Endothelial cell of umbilical vein (primary cell): ENCODE measurements around the gene PLEKHA7. TPM values are rescaled to one million over a fixed set of nuclear protein-coding genes. Genes with fewer than 3 reads are reported as not detected.

Source experiments
- BruUV-seq: library from RNA; stranded (reverse); fragments of 400-500 nt; replicated peaks from 2 replicates; lab custom pipeline; 2021; lab: Mats Ljungman, UMichigan
- CTCF ChIA-PET: fragments of 300-600, 350-600 bp; sonication (Branson Sonifier 250); formaldehyde crosslinking; loops from one replicate; lab custom pipeline; 2021; ENCODE audit warnings: antibody characterized with exemption, inconsistent platforms; lab: Charles Lee
- POLR2A ChIA-PET: fragments of 300-600, 350-600 bp; sonication (Branson Sonifier 250); formaldehyde crosslinking; loops from one replicate; lab custom pipeline; 2021; ENCODE audit warnings: antibody characterized with exemption, inconsistent platforms; lab: Charles Lee
- DNase-seq: peaks from one replicate; pipeline ENCODE4 v3.0.0-alpha.2; 2011; ENCODE audit warnings: low read depth, low spot score
- FAIRE-seq: peaks from 2 replicates; lab custom pipeline; 2011; peaks lifted over from hg19 to GRCh38; lab: Jason Lieb, UNC
- H2AFZ ChIP-seq: 2 replicates; pipeline ENCODE4 v1.6.0; 2012; ENCODE audit warnings: low read depth, low read length, control low read depth, inconsistent platforms
- H3K27ac ChIP-seq: 2 replicates; pipeline ENCODE4 v1.5.1; 2011; ENCODE audit warnings: low read depth, mild to moderate bottlenecking, control low read depth, low read length, moderate library complexity; ENCODE audit not compliant: insufficient read depth
- H3K27me3 ChIP-seq, 2 experiments: 2 replicates each; pipeline versions ENCODE4 v1.6.0 to v1.6.1; 2011; ENCODE audit warnings: low read length in 2 of 2, mixed read lengths in 1 of 2; ENCODE audit not compliant: control insufficient read depth in 2 of 2, insufficient read depth in 2 of 2
- H3K36me3 ChIP-seq, 2 experiments: 2 replicates in 1 of 2; 3 replicates in 1 of 2; pipeline ENCODE4 v1.5.1; 2011; ENCODE audit warnings: low read length in 2 of 2, mild to moderate bottlenecking in 1 of 2, moderate library complexity in 1 of 2; ENCODE audit not compliant: control insufficient read depth in 2 of 2, insufficient read depth in 2 of 2; ENCODE audit errors: extremely low read depth in 1 of 2
- H3K4me1 ChIP-seq: 3 replicates; pipeline ENCODE4 v1.5.1; 2011; ENCODE audit warnings: mild to moderate bottlenecking, low read length; ENCODE audit not compliant: control insufficient read depth, insufficient read depth; ENCODE audit errors: extremely low read depth
- H3K4me2 ChIP-seq: 2 replicates; pipeline ENCODE4 v1.6.1; 2011; ENCODE audit warnings: low read length, control low read depth, mixed read lengths; ENCODE audit not compliant: insufficient read depth
- H3K4me3 ChIP-seq, 3 experiments: fragments of 200-600 bp in 1 of 3; sonication (generic), shearing (Covaris generic) in 1 of 3; replicated peaks in 1 of 3; 2 replicates each; pipeline ENCODE4 v1.5.1; 2011 to 2016; ENCODE audit warnings: control low read depth in 3 of 3, low read length in 3 of 3, mild to moderate bottlenecking in 2 of 3, inconsistent platforms in 1 of 3, low read depth in 1 of 3, moderate library complexity in 1 of 3; ENCODE audit not compliant: insufficient read depth in 1 of 3
- H3K79me2 ChIP-seq: 2 replicates; pipeline ENCODE4 v1.6.0; 2012; ENCODE audit warnings: low read length, inconsistent platforms; ENCODE audit not compliant: control insufficient read depth, insufficient read depth
- H3K9ac ChIP-seq: replicated peaks from 2 replicates; pipeline ENCODE3; 2011; ENCODE audit warnings: low read length, control low read depth; ENCODE audit not compliant: insufficient read depth; ENCODE audit errors: extremely low read depth
- H3K9me1 ChIP-seq: replicated peaks from 3 replicates; pipeline ENCODE4 v1.6.0; 2011; ENCODE audit warnings: mild to moderate bottlenecking, low read length; ENCODE audit not compliant: control insufficient read depth, insufficient read depth; ENCODE audit errors: extremely low read depth
- H3K9me3 ChIP-seq: replicated peaks from 2 replicates; pipeline ENCODE4 v1.5.1; 2012; ENCODE audit warnings: low read length, inconsistent platforms; ENCODE audit not compliant: control insufficient read depth, insufficient read depth
- H4K20me1 ChIP-seq: replicated peaks from 2 replicates; pipeline ENCODE3; 2011; ENCODE audit warnings: mild to moderate bottlenecking, low read length; ENCODE audit not compliant: control insufficient read depth, insufficient read depth; ENCODE audit errors: extremely low read depth
- CTCF ChIP-seq, 2 donors: IDR thresholded peaks; 1 replicate in 1 of 2; 2 replicates in 1 of 2; pipeline ENCODE4 v1.5.1; 2011; ENCODE audit warnings: low read length in 2 of 2, mild to moderate bottlenecking in 2 of 2, moderate library complexity in 2 of 2, control low read depth in 1 of 2, inconsistent platforms in 1 of 2, low read depth in 1 of 2; ENCODE audit not compliant: insufficient read depth in 1 of 2; ENCODE audit errors: extremely low read depth in 1 of 2
- EZH2 ChIP-seq: IDR thresholded peaks from 2 replicates; pipeline ENCODE4 v1.6.1; 2012; ENCODE audit warnings: borderline replicate concordance, low read depth, mild to moderate bottlenecking, moderate library complexity, low read length, inconsistent platforms; ENCODE audit not compliant: severe bottlenecking
- FOS ChIP-seq: IDR thresholded peaks from 2 replicates; pipeline ENCODE4 v1.6.1; 2011; ENCODE audit warnings: mild to moderate bottlenecking, low read length, moderate library complexity, borderline replicate concordance; ENCODE audit not compliant: insufficient read depth
- GATA2 ChIP-seq: IDR thresholded peaks from 2 replicates; pipeline ENCODE4 v1.7.0; 2011; ENCODE audit warnings: low read depth, mild to moderate bottlenecking, moderate library complexity, mixed read lengths, low read length; ENCODE audit not compliant: insufficient read length, insufficient read depth
- JUN ChIP-seq: IDR thresholded peaks from 2 replicates; pipeline ENCODE4 v1.6.1; 2011; ENCODE audit warnings: borderline replicate concordance, low read depth; ENCODE audit not compliant: insufficient read length, insufficient read depth
- MAX ChIP-seq: IDR thresholded peaks from 2 replicates; pipeline ENCODE4 v1.6.1; 2011; ENCODE audit not compliant: insufficient read depth, insufficient read length
- MYC ChIP-seq: IDR thresholded peaks from one replicate; pipeline ENCODE4 v1.6.1; 2011; ENCODE audit warnings: mild to moderate bottlenecking, low read depth, low read length
- POLR2A ChIP-seq: IDR thresholded peaks from 2 replicates; pipeline ENCODE4 v1.6.1; 2012; ENCODE audit warnings: low read depth, mild to moderate bottlenecking, control low read depth, low read length
- POLR2AphosphoS5 ChIP-seq: IDR thresholded peaks from 2 replicates; pipeline ENCODE4 v1.6.1; 2012; ENCODE audit warnings: low read depth, mild to moderate bottlenecking, control low read depth, low read length, moderate library complexity; ENCODE audit not compliant: insufficient read depth
- dilution Hi-C: fragments of 300-500 bp; cut with MboI; formaldehyde crosslinking; loops from one replicate; pipeline ENCODE4 v1.15.0; 2019; ENCODE audit warnings: low sequenced_read_pairs; ENCODE audit not compliant: extremely low pct_ligation_motif_present
- intact Hi-C: fragments of 100-400 bp; cut with micrococcal nuclease; formaldehyde crosslinking; loops from one replicate; pipeline ENCODE4 v1.10.0; 2022
- polyA plus RNA-seq, 4 experiments: library from polyadenylated mRNA; depleted of rRNA in 3 of 4; stranded (reverse) in 3 of 4; unstranded in 1 of 4; fragments of >200 nt; gene quantifications; 2 replicates each; pipeline versions ENCODE4 v1.2.1 to v1.2.3, GENCODE V29; 2011 to 2012; ENCODE audit warnings: missing spikeins in 1 of 4
- total RNA-seq: library from RNA; stranded (reverse); gene quantifications from 2 replicates; pipeline ENCODE4 v1.2.3, GENCODE V29; 2021

Gene PLEKHA7
- total and polyA plus RNA-seq, 2 donors (not counting 3 experiments of a cell fraction or from before 2014, with no cell fraction given): 1.7 to 3.8 TPM

- H3K9me1 ChIP-seq: no peaks in the 10 kb centered on the region
- H2AFZ ChIP-seq: no peak overlapping the region
- CTCF ChIA-PET: interaction anchor here (1.0 to 1.2 kb wide), 2 partner anchors 37 to 40 kb away, joined by 3 read pairs; no protein-coding TSS in a partner anchor
- H3K79me2 ChIP-seq: no peaks in the 10 kb centered on the region
- TF ChIP-seq MAX (no peak), POLR2A (no peak)
- H3K36me3 ChIP-seq: no peaks in the 10 kb centered on the region
- H3K27ac ChIP-seq: no peak overlapping the region
- no peaks in the 10 kb centered on the region for H3K27me3 ChIP-seq
- POLR2A ChIA-PET: no interaction called here
- no peak overlapping the region for H3K4me3 ChIP-seq
- no peak overlapping the region for H3K9ac ChIP-seq
- no TSS peak for BruUV-seq
- no peaks in the 10 kb centered on the region for H3K4me1 ChIP-seq
- dilution Hi-C loops (no loop called here), intact Hi-C loops (no loop called here)
- no peak overlapping the region for H3K4me2 ChIP-seq
- FAIRE-seq: no peak
- DNase-seq: no peak
- H4K20me1 ChIP-seq: no peaks in the 10 kb centered on the region
- no peaks in the 10 kb centered on the region for H3K9me3 ChIP-seq
Measured at GRCh38 chr11:16977136-16977993, 36.8 kb downstream of the PLEKHA7 start.

- FAIRE-seq (no peak), DNase-seq (no peak)
- TF ChIP-seq FOS (no peak), MYC (no peak), POLR2A (no peak), JUN (no peak), GATA2 (no peak), MAX (no peak), POLR2AphosphoS5 (no peak), CTCF (IDR thresholded peaks at IDR 0.05; ENCODE audit: extremely low read depth in 1 of 2, insufficient read depth in 1 of 2, low read depth in 1 of 2, low read length in 2 of 2) (no peak), EZH2 (no peak)
- no peak overlapping the region for H3K9ac ChIP-seq
- H3K4me1 ChIP-seq: no peaks in the 10 kb centered on the region
- no peaks in the 10 kb centered on the region for H3K36me3 ChIP-seq
- H4K20me1 ChIP-seq: no peaks in the 10 kb centered on the region
- ChIA-PET CTCF (interaction anchor here (1.0 to 1.9 kb wide), 3 partner anchors 38 to 156 kb away, joined by 3 to 4 read pairs (median 3); no protein-coding TSS in a partner anchor), POLR2A (no interaction called here)
- H3K4me2 ChIP-seq: no peak overlapping the region
- intact Hi-C loops: no loop called here
- H3K79me2 ChIP-seq: no peaks in the 10 kb centered on the region
- no peak overlapping the region for H2AFZ ChIP-seq
- no TSS peak for BruUV-seq
- no peaks in the 10 kb centered on the region for H3K9me1 ChIP-seq
- H3K4me3 ChIP-seq: no peak overlapping the region
- H3K27me3 ChIP-seq: no peaks in the 10 kb centered on the region
- no peak overlapping the region for H3K27ac ChIP-seq
- no peaks in the 10 kb centered on the region for H3K9me3 ChIP-seq
- dilution Hi-C loops: no loop called here
Measured at GRCh38 chr11:16976379-16976778, 37.8 kb downstream of the PLEKHA7 start.
